Sigmoid colon (tissue), 7 donors: ENCODE results near the gene SLC9A7. TPM values are rescaled to one million over a fixed set of nuclear protein-coding genes. Genes with fewer than 3 reads are reported as not detected.

Source experiments
- DNase-seq: peaks from one replicate; pipeline ENCODE4 v3.0.0-alpha.2; 2019
- H3K27ac ChIP-seq, 4 donors: fragments of 200-600 bp; sonication (generic); one replicate each; pipeline ENCODE4 v1.5.1; 2016 to 2019; ENCODE audit warnings: mild to moderate bottlenecking in 1 of 4
- H3K27me3 ChIP-seq, 3 donors: fragments of 200-600 bp; sonication (generic); one replicate each; pipeline ENCODE4 v1.5.1; 2019; ENCODE audit warnings: mild to moderate bottlenecking in 1 of 3
- H3K36me3 ChIP-seq, 4 donors: fragments of 200-600 bp; sonication (generic); one replicate each; pipeline ENCODE4 v1.5.1; 2016 to 2019
- H3K4me1 ChIP-seq, 4 donors: fragments of 200-600 bp; sonication (generic); one replicate each; pipeline ENCODE4 v1.5.1; 2017 to 2019
- H3K4me3 ChIP-seq, 4 donors: fragments of 200-600 bp; sonication (generic); one replicate each; pipeline ENCODE4 v1.5.1; 2017 to 2019; ENCODE audit warnings: mild to moderate bottlenecking in 2 of 4, moderate library complexity in 1 of 4
- H3K9me3 ChIP-seq, 4 donors: fragments of 200-600 bp in 3 of 4; sonication (generic) in 3 of 4; one replicate each; pipeline versions ENCODE4 v1.5.1 to v1.6.1; 2013 to 2019
- CTCF ChIP-seq, 4 experiments: fragments of 450-650 bp in 3 of 4; fragments of 200-600 bp in 1 of 4; IDR thresholded peaks; one replicate each; pipeline ENCODE4 v1.5.1; 2016 to 2019; ENCODE audit warnings: antibody characterized with exemption in 4 of 4, mild to moderate bottlenecking in 3 of 4, moderate library complexity in 2 of 4
- EP300 ChIP-seq, 4 donors: sonication (generic); formaldehyde crosslinking; IDR thresholded peaks; one replicate each; pipeline ENCODE4 v1.6.1; 2017; ENCODE audit warnings: antibody characterized with exemption in 4 of 4
- POLR2A ChIP-seq, 2 donors: fragments of 450-650 bp; IDR thresholded peaks; one replicate each; pipeline ENCODE4 v1.6.1; 2016; ENCODE audit warnings: antibody characterized with exemption in 2 of 2, mild to moderate bottlenecking in 2 of 2, moderate library complexity in 2 of 2
- POLR2AphosphoS5 ChIP-seq, 4 donors: sonication (generic); formaldehyde crosslinking; IDR thresholded peaks; one replicate each; pipeline ENCODE4 v1.6.1; 2017; ENCODE audit warnings: antibody characterized with exemption in 4 of 4
- WGBS, 2 donors: extraction: QIAGEN DNeasy Blood & Tissue Kit; methylation state at CpG; one replicate each; pipeline ENCODE4 v1.1.7; 2013; 5-methylcytosine and 5-hydroxymethylcytosine counted together
- intact Hi-C: fragments of 100-400 bp; cut with DNase I; formaldehyde crosslinking; loops from one replicate; pipeline ENCODE4 v1.15.1; 2023
- polyA plus RNA-seq, 3 donors: library from polyadenylated mRNA; stranded (reverse); fragments of 200-250 nt; gene quantifications; one replicate each; pipeline ENCODE4 v1.2.3, GENCODE V29; 2013
- total RNA-seq, 4 donors: library from RNA; depleted of rRNA; stranded (reverse); fragments of >200 nt; gene quantifications; one replicate each; pipeline ENCODE4 v1.1.0, GENCODE V29; 2016
- donor health status: healthy with polysubstance abuse.
- donor health status: Bipolar disorder and iron deficiency.
- donor health status: healthy.

SLC9A7 gene
- total and polyA plus RNA-seq, 7 donors, result under 0.01 to 8.8 (median 2.9) TPM

- intact Hi-C loops, result no loop called here
- TF ChIP-seq POLR2A (IDR thresholded peaks at IDR 0.05) (no peak), CTCF (IDR thresholded peaks at IDR 0.05) (no peak), POLR2AphosphoS5 (IDR thresholded peaks at IDR 0.05) (no peak), EP300 (IDR thresholded peaks at IDR 0.05) (no peak)
- DNase-seq, result no peak
- Histone ChIP-seq H3K27me3 (no peaks in the 10 kb centered on the region), H3K36me3 (no peaks in the 10 kb centered on the region), H3K9me3 (no peaks in the 10 kb centered on the region), H3K4me3 (no peak overlapping the region), H3K4me1 (no peaks in the 10 kb centered on the region), H3K27ac (no peak overlapping the region)
- 84 to 85% methylated on average over 3 of the region's 3 CpGs for WGBS, 2 donors
These were observed 137.3 kb downstream of the SLC9A7 start for GRCh38 chrX:46621572-46621971.

GRCh38 chrX:46620505-46620904 is 138.4 kb downstream of the SLC9A7 start:
- Histone ChIP-seq H3K27me3 (no peaks in the 10 kb centered on the region), H3K4me3 (no peak overlapping the region), H3K9me3 (no peaks in the 10 kb centered on the region), H3K4me1 (no peaks in the 10 kb centered on the region), H3K27ac (no peak overlapping the region), H3K36me3 (no peaks in the 10 kb centered on the region)
- WGBS, 2 donors, result 84 to 95% methylated on average over 4 of the region's 4 CpGs
- intact Hi-C loops, result no loop called here
- no peak for DNase-seq
- no peak for TF ChIP-seq CTCF (IDR thresholded peaks at IDR 0.05)
- no peak for TF ChIP-seq EP300 (IDR thresholded peaks at IDR 0.05)
- no peak for TF ChIP-seq POLR2A (IDR thresholded peaks at IDR 0.05)
- no peak for TF ChIP-seq POLR2AphosphoS5 (IDR thresholded peaks at IDR 0.05)

GRCh38 chrX:46618947-46619346 is 140.0 kb downstream of the SLC9A7 start:
- intact Hi-C loops, result no loop called here
- DNase-seq, result no peak
- TF ChIP-seq POLR2AphosphoS5 (IDR thresholded peaks at IDR 0.05) (no peak), EP300 (IDR thresholded peaks at IDR 0.05) (no peak), POLR2A (IDR thresholded peaks at IDR 0.05) (no peak), CTCF (IDR thresholded peaks at IDR 0.05) (no peak)
- no peaks in the 10 kb centered on the region for H3K27me3 ChIP-seq
- no peaks in the 10 kb centered on the region for H3K36me3 ChIP-seq
- no peaks in the 10 kb centered on the region for H3K4me1 ChIP-seq
- H3K4me3 ChIP-seq, result no peak overlapping the region
- H3K27ac ChIP-seq, result no peak overlapping the region
- no peaks in the 10 kb centered on the region for H3K9me3 ChIP-seq

GRCh38 chrX:46617906-46618305 is 141.0 kb downstream of the SLC9A7 start:
- no peak overlapping the region for H3K4me3 ChIP-seq
- H3K27me3 ChIP-seq, result no peaks in the 10 kb centered on the region
- DNase-seq, result no peak
- H3K36me3 ChIP-seq, result no peaks in the 10 kb centered on the region
- TF ChIP-seq EP300 (IDR thresholded peaks at IDR 0.05) (no peak), POLR2AphosphoS5 (IDR thresholded peaks at IDR 0.05) (no peak), POLR2A (IDR thresholded peaks at IDR 0.05) (no peak), CTCF (IDR thresholded peaks at IDR 0.05) (no peak)
- H3K27ac ChIP-seq, result no peak overlapping the region
- no peaks in the 10 kb centered on the region for H3K9me3 ChIP-seq
- intact Hi-C loops, result no loop called here
- H3K4me1 ChIP-seq, result no peaks in the 10 kb centered on the region

GRCh38 chrX:46611658-46612362 is 147.1 kb downstream of the SLC9A7 start:
- H3K27ac ChIP-seq, result no peak overlapping the region
- H3K36me3 ChIP-seq, result no peaks in the 10 kb centered on the region
- no peak for DNase-seq
- 72 to 86% methylated on average over 13 of the region's 13 CpGs for WGBS, 2 donors
- H3K4me1 ChIP-seq, result no peaks in the 10 kb centered on the region
- intact Hi-C loops, result no loop called here
- H3K27me3 ChIP-seq, result no peaks in the 10 kb centered on the region
- TF ChIP-seq EP300 (IDR thresholded peaks at IDR 0.05) (no peak), POLR2A (IDR thresholded peaks at IDR 0.05) (no peak), CTCF (IDR thresholded peaks at IDR 0.05) (no peak), POLR2AphosphoS5 (IDR thresholded peaks at IDR 0.05) (no peak)
- no peak overlapping the region for H3K4me3 ChIP-seq
- no peaks in the 10 kb centered on the region for H3K9me3 ChIP-seq
